Measurements from ENCODE around the gene SKIC3. TPM values are rescaled to one million over a fixed set of nuclear protein-coding genes. Genes with fewer than 3 reads are reported as not detected.

The SKIC3 gene
- total and polyA plus RNA-seq, 10 of the 15 experiments (the other 5 are each of a cell fraction or from before 2014, with no cell fraction given), result 23.6 to 73.7 (median 55.6) TPM

DNA sequence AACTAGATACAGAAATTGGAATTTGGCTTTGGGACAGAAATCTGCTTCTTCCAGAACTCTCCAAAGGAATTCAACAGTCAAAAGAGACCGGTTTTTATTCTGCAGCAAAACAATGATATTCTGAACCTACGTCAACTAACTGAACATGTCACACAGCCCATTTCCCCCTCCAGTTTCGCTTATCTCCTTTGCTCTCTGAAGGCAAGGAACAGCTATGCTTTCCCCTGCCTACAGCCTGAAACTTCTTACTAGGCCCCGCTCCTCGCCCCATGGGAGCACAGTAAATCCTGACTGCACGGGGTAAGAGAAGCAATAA is 488 bp downstream of the SKIC3 start:
- FAIRE-seq (no peak), ATAC-seq (peak; percentile 58), DNase-seq (ENCODE audit: low read depth, low spot score) (no peak)
- H3K27me3 ChIP-seq (replicated peaks in 1 of 2; ENCODE audit: control insufficient read depth in 2 of 2, insufficient read depth in 2 of 2, low read length in 1 of 2), result no peaks in the 10 kb centered on the region
- H3K36me3 ChIP-seq (ENCODE audit: control insufficient read depth in 2 of 2, insufficient read depth in 2 of 2, low read length in 1 of 2), result no peaks in the 10 kb centered on the region
- intact Hi-C loops (cut with micrococcal nuclease; ENCODE audit: unreplicated experiment), result loop anchor here (10.0 kb wide), 2 partner anchors 181 to 291 kb away; partner anchors contain the start of gene RHOBTB3
- H3K4me2 ChIP-seq (ENCODE audit: control insufficient read depth, insufficient read depth), result peak overlapping the region; percentile 83
- peaks cover 4% of the 10 kb centered on the region; the same call in 1 of the 2 replicates for H3K4me1 ChIP-seq (ENCODE audit: control insufficient read depth, insufficient read depth, low read length)
- no peaks in the 10 kb centered on the region for H4K20me1 ChIP-seq (ENCODE audit: control insufficient read depth, insufficient read depth)
- in situ Hi-C loops (cut with MboI), result no loop called here
- peak overlapping the region; percentile 71 for H3K9ac ChIP-seq (ENCODE audit: control insufficient read depth, insufficient read depth, low read length)
- H3K9me3 ChIP-seq (replicated peaks; ENCODE audit: control insufficient read depth, insufficient read depth, low read length), result no peaks in the 10 kb centered on the region
- peak overlapping the region; percentile 87 for H3K4me3 ChIP-seq
- WGBS (ENCODE audit: insufficient coverage, insufficient replicate concordance, low lambda C conversion rate, missing lambda C conversion rate), result 0% methylated on average over 6 of the region's 6 CpGs
- SMC1A ChIA-PET (ENCODE audit: uncharacterized antibody, unreplicated experiment), result interaction anchor here (1.3 kb wide), 1 partner anchor 17 kb away, joined by 3 read pairs; no protein-coding TSS in a partner anchor
- TSS peak; percentile 77 for BruUV-seq (replicated peaks)
- H2AFZ ChIP-seq (ENCODE audit: control insufficient read depth, low read depth, low read length), result peak overlapping the region; percentile 94
- POLR2A ChIA-PET, result interaction anchor here (0.8 to 1.3 kb wide), 3 partner anchors 8 to 137 kb away, joined by 3 to 4 read pairs (median 4); no protein-coding TSS in a partner anchor
- peaks cover 27% of the 10 kb centered on the region for H3K79me2 ChIP-seq (ENCODE audit: control insufficient read depth, insufficient read depth, low read length)
- CTCF ChIA-PET, result no interaction called here
- RAD21 ChIA-PET (ENCODE audit: unreplicated experiment), result interaction anchor here (1.2 to 1.6 kb wide), 3 partner anchors 10 to 473 kb away, joined by 4 to 5 read pairs (median 4); partner anchors contain the start of gene RFESD
- H3K27ac ChIP-seq (ENCODE audit: control insufficient read depth, insufficient read depth), result peak overlapping the region; percentile 80
- TF ChIP-seq TCF3 (IDR thresholded peaks at IDR 0.05; ENCODE audit: borderline replicate concordance, insufficient read depth, low read depth, low read length) (no peak), STAT1 (conservative IDR thresholded peaks at IDR 0.05) (no peak), RELA (IDR thresholded peaks at IDR 0.05; ENCODE audit: borderline replicate concordance, partially characterized antibody) (peak; percentile 8), SPI1 (IDR thresholded peaks at IDR 0.05; ENCODE audit: borderline replicate concordance, insufficient read depth, low read depth, low read length) (peak; percentile 33; the same call in 1 of the 2 replicates), FOS (IDR thresholded peaks at IDR 0.05; ENCODE audit: borderline replicate concordance, extremely low read depth, insufficient read length) (no peak), MXI1 (IDR thresholded peaks at IDR 0.05; ENCODE audit: low read depth, low read length) (no peak; the same call in 1 of the 2 replicates), YY1 (IDR thresholded peaks at IDR 0.05; ENCODE audit: low read depth, low read length) (peak; percentile 0; the same call in 1 of the 2 replicates), POLR2AphosphoS5 (IDR thresholded peaks at IDR 0.05; ENCODE audit: low read length) (no peak), CREM (IDR thresholded peaks at IDR 0.05; ENCODE audit: low read depth) (0 out of 2 replicates have a peak, but pooled peaks have one; percentile 40), GATAD2B (conservative IDR thresholded peaks at IDR 0.05; ENCODE audit: low read depth) (0 out of 2 replicates have a peak, but pooled peaks have one; percentile 1), ZNF24 (IDR thresholded peaks at IDR 0.05) (no peak), MEF2B (IDR thresholded peaks at IDR 0.05; ENCODE audit: partially characterized antibody, poor library complexity, severe bottlenecking) (peak; percentile 10), CREB1 (IDR thresholded peaks at IDR 0.05; ENCODE audit: low read depth) (peak; percentile 12; the same call in 1 of the 2 replicates), RFX5 (IDR thresholded peaks at IDR 0.05; ENCODE audit: low read depth, low read length) (no peak), BCL11A (IDR thresholded peaks at IDR 0.05; ENCODE audit: low read depth, low read length) (no peak)
- TF ChIP-seq, protein P1, sequence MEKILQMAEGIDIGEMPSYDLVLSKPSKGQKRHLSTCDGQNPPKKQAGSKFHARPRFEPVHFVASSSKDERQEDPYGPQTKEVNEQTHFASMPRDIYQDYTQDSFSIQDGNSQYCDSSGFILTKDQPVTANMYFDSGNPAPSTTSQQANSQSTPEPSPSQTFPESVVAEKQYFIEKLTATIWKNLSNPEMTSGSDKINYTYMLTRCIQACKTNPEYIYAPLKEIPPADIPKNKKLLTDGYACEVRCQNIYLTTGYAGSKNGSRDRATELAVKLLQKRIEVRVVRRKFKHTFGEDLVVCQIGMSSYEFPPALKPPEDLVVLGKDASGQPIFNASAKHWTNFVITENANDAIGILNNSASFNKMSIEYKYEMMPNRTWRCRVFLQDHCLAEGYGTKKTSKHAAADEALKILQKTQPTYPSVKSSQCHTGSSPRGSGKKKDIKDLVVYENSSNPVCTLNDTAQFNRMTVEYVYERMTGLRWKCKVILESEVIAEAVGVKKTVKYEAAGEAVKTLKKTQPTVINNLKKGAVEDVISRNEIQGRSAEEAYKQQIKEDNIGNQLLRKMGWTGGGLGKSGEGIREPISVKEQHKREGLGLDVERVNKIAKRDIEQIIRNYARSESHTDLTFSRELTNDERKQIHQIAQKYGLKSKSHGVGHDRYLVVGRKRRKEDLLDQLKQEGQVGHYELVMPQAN (conservative IDR thresholded peaks at IDR 0.05), result 0 out of 2 replicates have a peak, but pooled peaks have one; percentile 14
